ES-I3 (cell line): ENCODE data around the gene MICU1.

Source experiments
- H3K36me3 ChIP-seq: 2 replicates; pipeline ENCODE4 v1.6.1; 2013; ENCODE audit warnings: mild to moderate bottlenecking, low read length, control low read depth, moderate library complexity; ENCODE audit not compliant: insufficient read depth
- H3K4me1 ChIP-seq: 2 replicates; pipeline ENCODE4 v1.6.1; 2013; ENCODE audit warnings: mild to moderate bottlenecking, control low read depth, low read length; ENCODE audit not compliant: insufficient read depth
- H3K9ac ChIP-seq: 2 replicates; pipeline ENCODE4 v1.6.1; 2013; ENCODE audit warnings: low read depth, mild to moderate bottlenecking, low read length, moderate library complexity
- H3K9me3 ChIP-seq: 2 replicates; pipeline ENCODE4 v1.6.1; 2013; ENCODE audit warnings: mild to moderate bottlenecking, low read length, moderate library complexity; ENCODE audit not compliant: control insufficient read depth, insufficient read depth

MICU1 gene

GRCh38 chr10:72523062-72523461 lies 102.8 kb downstream of the MICU1 start:
- no peaks in the 10 kb centered on the region for H3K36me3 ChIP-seq
- no peaks in the 10 kb centered on the region for H3K9me3 ChIP-seq
- H3K9ac ChIP-seq: no peak overlapping the region
- no peaks in the 10 kb centered on the region for H3K4me1 ChIP-seq

- H3K9ac ChIP-seq: no peak overlapping the region
- no peaks in the 10 kb centered on the region for H3K4me1 ChIP-seq
- H3K9me3 ChIP-seq: no peaks in the 10 kb centered on the region
- no peaks in the 10 kb centered on the region for H3K36me3 ChIP-seq
Measured at GRCh38 chr10:72517244-72517643, 108.6 kb downstream of the MICU1 start.

GRCh38 chr10:72515455-72515854 lies 110.4 kb downstream of the MICU1 start:
- Histone ChIP-seq H3K4me1 (no peaks in the 10 kb centered on the region), H3K36me3 (no peaks in the 10 kb centered on the region), H3K9me3 (no peaks in the 10 kb centered on the region), H3K9ac (no peak overlapping the region)

- Histone ChIP-seq H3K36me3 (no peaks in the 10 kb centered on the region), H3K9ac (no peak overlapping the region), H3K4me1 (no peaks in the 10 kb centered on the region), H3K9me3 (no peaks in the 10 kb centered on the region)
Measured at GRCh38 chr10:72513910-72514309, 112.0 kb downstream of the MICU1 start.

- no peaks in the 10 kb centered on the region for H3K36me3 ChIP-seq
- no peak overlapping the region for H3K9ac ChIP-seq
- H3K9me3 ChIP-seq: no peaks in the 10 kb centered on the region
- no peaks in the 10 kb centered on the region for H3K4me1 ChIP-seq
Measured at GRCh38 chr10:72511459-72511858, 114.4 kb downstream of the MICU1 start.

GRCh38 chr10:72509941-72510340 lies 115.9 kb downstream of the MICU1 start:
- Histone ChIP-seq H3K9me3 (no peaks in the 10 kb centered on the region), H3K36me3 (no peaks in the 10 kb centered on the region), H3K4me1 (no peaks in the 10 kb centered on the region), H3K9ac (no peak overlapping the region)

GRCh38 chr10:72509206-72509799 lies 116.6 kb downstream of the MICU1 start:
- no peaks in the 10 kb centered on the region for H3K9me3 ChIP-seq
- H3K36me3 ChIP-seq: no peaks in the 10 kb centered on the region
- H3K9ac ChIP-seq: no peak overlapping the region
- no peaks in the 10 kb centered on the region for H3K4me1 ChIP-seq

GRCh38 chr10:72508033-72508432 lies 117.8 kb downstream of the MICU1 start:
- no peak overlapping the region for H3K9ac ChIP-seq
- no peaks in the 10 kb centered on the region for H3K9me3 ChIP-seq
- no peaks in the 10 kb centered on the region for H3K4me1 ChIP-seq
- H3K36me3 ChIP-seq: no peaks in the 10 kb centered on the region

GRCh38 chr10:72506474-72506873 lies 119.4 kb downstream of the MICU1 start:
- Histone ChIP-seq H3K9ac (no peak overlapping the region), H3K9me3 (no peaks in the 10 kb centered on the region), H3K4me1 (no peaks in the 10 kb centered on the region), H3K36me3 (no peaks in the 10 kb centered on the region)

GRCh38 chr10:72505435-72505834 lies 120.4 kb downstream of the MICU1 start:
- Histone ChIP-seq H3K36me3 (no peaks in the 10 kb centered on the region), H3K4me1 (no peaks in the 10 kb centered on the region), H3K9me3 (no peaks in the 10 kb centered on the region), H3K9ac (no peak overlapping the region)

GRCh38 chr10:72503694-72504438 lies 122.0 kb downstream of the MICU1 start:
- Histone ChIP-seq H3K36me3 (no peaks in the 10 kb centered on the region), H3K9me3 (no peaks in the 10 kb centered on the region), H3K9ac (no peak overlapping the region), H3K4me1 (no peaks in the 10 kb centered on the region)

GRCh38 chr10:72503241-72503640 lies 122.6 kb downstream of the MICU1 start:
- Histone ChIP-seq H3K9me3 (no peaks in the 10 kb centered on the region), H3K4me1 (no peaks in the 10 kb centered on the region), H3K9ac (no peak overlapping the region), H3K36me3 (no peaks in the 10 kb centered on the region)

- H3K36me3 ChIP-seq: no peaks in the 10 kb centered on the region
- no peak overlapping the region for H3K9ac ChIP-seq
- H3K4me1 ChIP-seq: no peaks in the 10 kb centered on the region
- H3K9me3 ChIP-seq: no peaks in the 10 kb centered on the region
Measured at GRCh38 chr10:72502581-72502980, 123.3 kb downstream of the MICU1 start.

- Histone ChIP-seq H3K9ac (no peak overlapping the region), H3K4me1 (no peaks in the 10 kb centered on the region), H3K36me3 (no peaks in the 10 kb centered on the region), H3K9me3 (no peaks in the 10 kb centered on the region)
Measured at GRCh38 chr10:72499701-72500100, 126.2 kb downstream of the MICU1 start.

GRCh38 chr10:72490951-72491350 lies 134.9 kb downstream of the MICU1 start:
- Histone ChIP-seq H3K9me3 (no peaks in the 10 kb centered on the region), H3K9ac (no peak overlapping the region), H3K4me1 (no peaks in the 10 kb centered on the region), H3K36me3 (no peaks in the 10 kb centered on the region)
